Left ventricle myocardium inferior (tissue), 1 donor: ENCODE data around the gene ARHGEF12. TPM values are rescaled to one million over a fixed set of nuclear protein-coding genes. Genes with fewer than 3 reads are reported as not detected.

Source experiments
- DNase-seq: peaks from one replicate; pipeline ENCODE4 v3.0.0-alpha.2; 2020
- H3K27ac ChIP-seq: fragments of 200-600 bp; replicated peaks from 2 replicates; pipeline ENCODE4 v1.8.0; 2021
- H3K27me3 ChIP-seq: fragments of 200-600 bp; 2 replicates; pipeline ENCODE4 v1.8.0; 2021; ENCODE audit warnings: low read depth
- H3K36me3 ChIP-seq: fragments of 200-600 bp; 2 replicates; pipeline ENCODE4 v1.8.0; 2021
- H3K4me1 ChIP-seq: fragments of 200-600 bp; 2 replicates; pipeline ENCODE4 v1.8.0; 2021
- H3K4me3 ChIP-seq: fragments of 200-600 bp; 2 replicates; pipeline ENCODE4 v1.8.0; 2021; ENCODE audit warnings: mild to moderate bottlenecking, moderate library complexity
- H3K9me3 ChIP-seq: fragments of 200-600 bp; replicated peaks from 2 replicates; pipeline ENCODE4 v1.8.0; 2021
- CTCF ChIP-seq: fragments of 200-600 bp; IDR thresholded peaks from 2 replicates; pipeline ENCODE4 v1.8.0; 2021; ENCODE audit warnings: antibody characterized with exemption, mild to moderate bottlenecking, borderline replicate concordance
- intact Hi-C: fragments of 100-400 bp; cut with micrococcal nuclease; formaldehyde crosslinking; loops from one replicate; pipeline ENCODE4 v1.11.0; 2022
- total RNA-seq: library from RNA; stranded (reverse); fragmentation: NEBNext Ultra II Directional; extraction: Animal tissue kit (Norgen Biotek cat#: 25700); gene quantifications from one replicate; pipeline ENCODE4 v1.2.1, GENCODE V29; 2021
- donor health status: DM: no; HTN: yes; CAD: no; lungs with severe emphysema.

ARHGEF12 gene
- total RNA-seq, 1 donor from 2014 or later = 92.9 TPM

- intact Hi-C loops = no loop called here
- Histone ChIP-seq H3K27me3 (no peaks in the 10 kb centered on the region), H3K9me3 (no peaks in the 10 kb centered on the region), H3K27ac (no peak overlapping the region), H3K36me3 (peaks cover 99% of the 10 kb centered on the region), H3K4me3 (no peak overlapping the region), H3K4me1 (peaks cover 16% of the 10 kb centered on the region)
- DNase-seq = no peak
- no peak for TF ChIP-seq CTCF
Observed at GRCh38 chr11:120471994-120472393, 135.8 kb downstream of the ARHGEF12 start.

GRCh38 chr11:120473503-120473902, 137.3 kb downstream of the ARHGEF12 start:
- no peak for TF ChIP-seq CTCF

GRCh38 chr11:120482149-120482548, 145.9 kb downstream of the ARHGEF12 start:
- Histone ChIP-seq H3K36me3 (peaks cover 94% of the 10 kb centered on the region), H3K4me3 (no peak overlapping the region), H3K27ac (no peak overlapping the region), H3K27me3 (no peaks in the 10 kb centered on the region), H3K4me1 (peaks cover 31% of the 10 kb centered on the region), H3K9me3 (no peaks in the 10 kb centered on the region)
- DNase-seq = no peak
- intact Hi-C loops = no loop called here
- no peak for TF ChIP-seq CTCF

More at GRCh38 chr11:120473503-120473902, 137.3 kb downstream of the ARHGEF12 start:
- intact Hi-C loops = no loop called here
- no peaks in the 10 kb centered on the region for H3K27me3 ChIP-seq
- no peak overlapping the region for H3K27ac ChIP-seq
- H3K9me3 ChIP-seq = no peaks in the 10 kb centered on the region
- peaks cover 99% of the 10 kb centered on the region for H3K36me3 ChIP-seq
- DNase-seq = no peak
- H3K4me3 ChIP-seq = no peak overlapping the region
- H3K4me1 ChIP-seq = peaks cover 16% of the 10 kb centered on the region

GRCh38 chr11:120484722-120485121, 148.5 kb downstream of the ARHGEF12 start:
- TF ChIP-seq CTCF = no peak
- H3K4me3 ChIP-seq = no peak overlapping the region
- peaks cover 69% of the 10 kb centered on the region for H3K36me3 ChIP-seq
- intact Hi-C loops = no loop called here
- H3K4me1 ChIP-seq = peaks cover 48% of the 10 kb centered on the region
- H3K27ac ChIP-seq = no peak overlapping the region
- H3K9me3 ChIP-seq = no peaks in the 10 kb centered on the region
- no peak for DNase-seq
- no peaks in the 10 kb centered on the region for H3K27me3 ChIP-seq

GRCh38 chr11:120486138-120486537, 149.9 kb downstream of the ARHGEF12 start:
- no peak overlapping the region for H3K4me3 ChIP-seq
- H3K27me3 ChIP-seq = no peaks in the 10 kb centered on the region
- peaks cover 65% of the 10 kb centered on the region for H3K36me3 ChIP-seq
- TF ChIP-seq CTCF = no peak
- no peaks in the 10 kb centered on the region for H3K9me3 ChIP-seq
- H3K4me1 ChIP-seq = peaks cover 34% of the 10 kb centered on the region
- DNase-seq = no peak
- H3K27ac ChIP-seq = peak overlapping the region; percentile 22
- intact Hi-C loops = no loop called here

GRCh38 chr11:120489799-120490198, 153.6 kb downstream of the ARHGEF12 start:
- no peak overlapping the region for H3K4me3 ChIP-seq
- H3K9me3 ChIP-seq = no peaks in the 10 kb centered on the region
- no peaks in the 10 kb centered on the region for H3K27me3 ChIP-seq
- DNase-seq = no peak
- intact Hi-C loops = no loop called here
- peaks cover 31% of the 10 kb centered on the region for H3K36me3 ChIP-seq
- TF ChIP-seq CTCF = no peak
- H3K4me1 ChIP-seq = peaks cover 23% of the 10 kb centered on the region
- no peak overlapping the region for H3K27ac ChIP-seq
